HL-60 (cell line): ENCODE data around the gene TFAP2D.

ENCODE experiments used
- CTCF ChIP-seq: IDR thresholded peaks from one replicate; pipeline ENCODE4 v1.5.1; 2011; ENCODE audit warnings: low read length, control low read depth, inconsistent platforms; ENCODE audit not compliant: insufficient read depth
- GABPA ChIP-seq: IDR thresholded peaks from 2 replicates; pipeline ENCODE4 v1.6.1; 2012; ENCODE audit warnings: low read depth
- POLR2AphosphoS5 ChIP-seq: IDR thresholded peaks from 2 replicates; pipeline ENCODE4 v1.6.1; 2012; ENCODE audit warnings: low read depth
- REST ChIP-seq: IDR thresholded peaks from 2 replicates; pipeline ENCODE4 v1.6.1; 2012; ENCODE audit warnings: low read depth; ENCODE audit not compliant: insufficient replicate concordance
- SPI1 ChIP-seq: IDR thresholded peaks from 2 replicates; pipeline ENCODE4 v1.6.1; 2012; ENCODE audit warnings: low read depth, mild to moderate bottlenecking, borderline replicate concordance

GRCh38 chr6:50712291-50712690 is 1.0 kb upstream of the TFAP2D start:
- TF ChIP-seq CTCF = no peak
- TF ChIP-seq REST = no peak
- no peak for TF ChIP-seq SPI1
- no peak for TF ChIP-seq POLR2AphosphoS5
- no peak for TF ChIP-seq GABPA
